NCI-H748 (cell line): ENCODE results near the gene INAFM2.

Source experiments
- DNase-seq: peaks from one replicate; lab custom pipeline; 2025; ENCODE audit not compliant: unreplicated experiment; lab: John Stamatoyannopoulos, UW

The INAFM2 gene

GRCh38 chr15:40305281-40305680 is 18.2 kb upstream of the INAFM2 start:
- no peak for DNase-seq

GRCh38 chr15:40306371-40306770 is 17.1 kb upstream of the INAFM2 start:
- DNase-seq = no peak

GRCh38 chr15:40306908-40307307 is 16.6 kb upstream of the INAFM2 start:
- no peak for DNase-seq

- no peak for DNase-seq
Measured at GRCh38 chr15:40307421-40308211, 15.9 kb upstream of the INAFM2 start, which contains the start of gene PLCB2. PLCB2 (minus strand) TSS chr15:40307935; CDS start chr15:40307672, 263 bp downstream.

- DNase-seq = no peak
Measured at GRCh38 chr15:40309344-40309862, 14.1 kb upstream of the INAFM2 start.

GRCh38 chr15:40310001-40310959 is 13.2 kb upstream of the INAFM2 start:
- peak; percentile 17 for DNase-seq

GRCh38 chr15:40310993-40311392 is 12.5 kb upstream of the INAFM2 start:
- DNase-seq = no peak

GRCh38 chr15:40312370-40313158 is 10.9 kb upstream of the INAFM2 start:
- no peak for DNase-seq

GRCh38 chr15:40313531-40314398 is 9.7 kb upstream of the INAFM2 start:
- peak; percentile 73 for DNase-seq

GRCh38 chr15:40314723-40315276 is 8.7 kb upstream of the INAFM2 start:
- DNase-seq = no peak

GRCh38 chr15:40316931-40317330 is 6.6 kb upstream of the INAFM2 start:
- DNase-seq = no peak

GRCh38 chr15:40317580-40317979 is 5.9 kb upstream of the INAFM2 start:
- no peak for DNase-seq

- no peak for DNase-seq
Measured at GRCh38 chr15:40320409-40320808, 3.1 kb upstream of the INAFM2 start.

- peak; percentile 76 for DNase-seq
Measured at GRCh38 chr15:40320931-40321371, 2.5 kb upstream of the INAFM2 start.

- DNase-seq = peak; percentile 14
Measured at GRCh38 chr15:40322531-40323238, 807 bp upstream of the INAFM2 start.

GRCh38 chr15:40323953-40324937 is 753 bp downstream of the INAFM2 start:
- DNase-seq = peak; percentile 33

GRCh38 chr15:40325188-40325587 is 1.7 kb downstream of the INAFM2 start:
- no peak for DNase-seq

- DNase-seq = no peak
Measured at GRCh38 chr15:40325700-40326099, 2.2 kb downstream of the INAFM2 start.
